Activated CD4-positive, alpha-beta T cell treated with anti-CD3 and anti-CD28 coated beads, Interleukin-2, amount 50 U/mL, for 16 hours (primary cell): ENCODE measurements around the gene AMPD3.

Source experiments
- DNase-seq: peaks from one replicate; pipeline ENCODE4 v3.0.0-alpha.2; 2020

Gene AMPD3

GRCh38 chr11:10505278-10506007 lies 50.4 kb downstream of the AMPD3 start:
- DNase-seq: no peak

DNA sequence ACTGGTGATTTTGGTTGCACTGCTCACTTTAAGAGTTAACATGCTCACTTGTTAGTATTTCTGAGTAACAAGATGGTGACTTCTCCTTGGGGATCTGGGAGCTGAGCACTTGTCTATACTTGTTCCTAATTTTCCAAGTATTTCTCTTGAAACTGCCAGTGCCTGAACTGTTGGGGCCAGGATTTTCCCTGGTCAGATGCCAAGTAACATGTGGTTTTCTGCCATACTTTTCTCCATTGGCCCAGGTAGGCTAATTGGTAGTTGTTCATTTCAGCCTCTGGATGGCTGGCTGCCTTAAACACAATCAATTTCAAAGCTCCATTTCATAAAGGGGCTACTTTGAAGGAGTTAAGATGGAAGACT lies 50.9 kb downstream of the AMPD3 start:
- DNase-seq: no peak

- DNase-seq: no peak
These were observed 56.1 kb downstream of the AMPD3 start for GRCh38 chr11:10511181-10511621.

DNA sequence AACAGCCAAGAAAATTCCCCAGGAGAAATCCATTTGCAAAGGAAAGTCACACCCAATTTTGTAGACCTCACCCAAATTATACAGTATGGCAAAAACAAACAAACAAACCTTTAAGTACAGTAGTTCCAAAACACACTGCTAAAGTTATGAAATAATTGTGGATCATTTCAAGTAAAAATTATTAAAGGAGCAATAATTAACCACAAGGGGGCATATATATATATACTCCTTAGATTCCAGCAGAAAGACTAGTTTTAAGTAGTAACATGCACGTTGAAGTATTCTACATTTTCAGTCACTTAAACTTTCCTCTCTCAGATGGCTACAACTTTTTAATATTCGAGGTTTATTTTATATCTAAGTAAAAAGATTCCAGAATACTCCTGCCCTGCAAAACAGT lies 59.1 kb downstream of the AMPD3 start:
- DNase-seq: no peak

- DNase-seq: no peak
These were observed 59.6 kb downstream of the AMPD3 start for GRCh38 chr11:10514709-10515108.

- no peak for DNase-seq
These were observed 60.4 kb downstream of the AMPD3 start for GRCh38 chr11:10515418-10515817.

GRCh38 chr11:10518123-10518522 lies 63.1 kb downstream of the AMPD3 start:
- DNase-seq: no peak

DNA sequence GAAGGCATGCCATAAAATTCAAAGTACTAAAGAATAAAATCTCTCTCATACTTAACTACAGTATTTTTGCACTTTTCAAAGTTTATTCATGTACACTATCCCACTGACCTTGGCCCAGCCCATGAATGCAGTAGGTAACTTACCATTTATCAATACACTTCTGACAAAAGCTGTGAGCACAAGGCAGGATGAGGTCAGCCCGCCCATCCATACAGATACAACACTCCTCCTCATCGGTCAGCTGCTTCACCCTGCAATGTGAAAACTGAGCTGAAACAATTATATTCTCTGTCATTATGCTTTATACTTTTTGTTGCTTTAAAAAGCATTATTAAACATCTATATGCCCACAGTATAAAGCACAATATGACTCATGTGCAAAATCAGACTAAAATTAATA lies 63.8 kb downstream of the AMPD3 start:
- no peak for DNase-seq

- no peak for DNase-seq
These were observed 64.6 kb downstream of the AMPD3 start for GRCh38 chr11:10519630-10520029.

DNA sequence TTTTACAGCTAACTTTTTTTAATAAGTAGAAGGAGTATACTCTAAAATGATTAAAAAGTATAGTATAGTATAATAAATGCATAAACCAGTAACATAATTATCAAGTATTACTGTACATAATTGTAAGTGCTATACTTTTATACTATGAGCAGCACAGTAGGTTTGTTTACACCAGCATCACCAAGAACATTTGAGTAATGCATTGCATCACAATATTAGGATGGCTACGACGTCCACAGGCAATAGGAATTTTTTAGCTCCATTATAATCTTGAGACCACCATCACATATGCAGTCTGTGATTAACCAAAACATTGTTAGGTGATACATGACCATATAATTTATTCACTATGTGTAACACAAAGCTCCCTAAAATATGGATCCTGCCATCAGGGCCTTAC lies 65.5 kb downstream of the AMPD3 start:
- DNase-seq: no peak

- no peak for DNase-seq
These were observed 67.2 kb downstream of the AMPD3 start for GRCh38 chr11:10522276-10522675.

GRCh38 chr11:10522921-10523320 lies 67.9 kb downstream of the AMPD3 start:
- no peak for DNase-seq

DNA sequence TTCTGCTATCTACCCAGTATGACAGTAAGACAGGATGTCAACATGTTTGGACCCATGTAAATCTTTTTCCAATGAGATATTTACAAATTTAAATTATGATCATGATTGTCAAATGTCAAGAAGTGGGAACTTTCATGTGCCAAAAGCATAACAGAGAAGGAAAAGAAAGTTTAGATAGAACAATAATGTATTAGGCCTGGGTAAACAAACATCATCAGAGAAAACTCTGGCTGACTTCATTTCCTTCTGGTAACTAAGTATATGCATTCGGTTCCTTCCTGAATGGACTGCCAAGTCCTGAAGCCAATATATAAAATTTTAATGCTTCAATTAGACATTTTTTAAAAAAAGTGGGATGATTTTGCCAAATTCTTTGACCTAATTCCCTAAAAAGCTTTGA lies 69.4 kb downstream of the AMPD3 start:
- no peak for DNase-seq

DNA sequence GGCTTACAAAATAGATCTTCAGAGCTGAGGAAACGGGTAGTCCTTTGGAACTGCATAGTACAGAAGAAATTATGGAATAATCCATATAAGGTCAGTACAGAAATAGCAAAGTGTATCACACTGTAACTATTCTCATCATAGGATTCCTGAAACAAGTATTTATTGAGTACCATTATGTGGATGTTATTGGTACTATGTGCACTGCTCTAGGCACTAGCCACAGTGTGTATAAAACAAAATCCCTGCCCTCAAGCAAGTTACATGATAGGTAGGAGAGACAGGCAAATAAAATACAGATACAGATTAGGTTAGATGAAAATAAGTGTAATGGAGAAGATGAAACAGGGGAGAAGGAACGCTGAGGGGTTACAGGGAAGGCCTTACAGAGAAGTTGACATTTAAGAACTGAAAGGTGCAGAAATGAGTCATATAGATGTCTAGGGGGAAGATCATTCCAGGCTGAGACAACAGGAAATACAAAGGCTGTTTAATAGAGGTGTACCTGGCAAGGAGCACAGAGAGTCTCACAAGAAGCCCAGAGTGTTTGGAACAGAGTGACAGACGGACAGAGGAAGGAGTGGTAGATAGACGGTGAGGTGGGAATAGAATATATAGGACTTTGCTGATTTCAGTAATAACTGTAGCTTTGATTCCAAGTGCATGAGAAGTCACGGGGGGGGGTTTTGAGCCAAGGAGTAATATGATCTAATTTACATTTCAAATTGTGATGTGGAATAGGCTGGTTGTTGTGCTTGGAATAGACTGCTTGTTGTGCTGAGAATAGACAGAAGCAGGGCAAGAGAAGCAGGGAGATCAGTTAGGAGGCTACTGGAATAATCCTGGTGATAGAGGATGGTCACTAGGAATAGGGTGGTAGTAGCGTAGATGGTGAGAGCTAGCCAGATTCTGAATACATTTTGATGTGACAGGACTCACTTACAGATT lies 72.2 kb downstream of the AMPD3 start:
- peak; percentile 38 for DNase-seq

GRCh38 chr11:10528121-10528520 lies 73.1 kb downstream of the AMPD3 start:
- no peak for DNase-seq

DNA sequence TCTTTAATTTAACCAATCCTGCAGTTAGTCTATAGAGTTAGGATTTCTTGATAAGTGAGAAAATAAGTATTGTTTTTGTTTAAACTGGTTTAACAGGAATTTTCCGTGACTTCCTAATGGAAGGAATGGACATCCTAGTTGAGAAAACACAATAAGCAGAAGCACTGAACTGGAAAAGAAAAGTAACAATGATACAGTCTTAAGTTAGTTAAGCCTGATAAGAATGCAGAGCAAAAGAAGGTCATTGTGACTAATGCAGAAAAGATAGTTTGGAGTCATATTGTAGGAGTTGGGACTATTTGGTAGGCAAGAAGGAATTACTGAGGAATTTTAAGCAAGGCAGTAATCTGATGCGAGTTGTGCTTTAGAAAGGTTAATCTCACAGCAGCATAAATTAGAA lies 74.2 kb downstream of the AMPD3 start:
- no peak for DNase-seq

DNA sequence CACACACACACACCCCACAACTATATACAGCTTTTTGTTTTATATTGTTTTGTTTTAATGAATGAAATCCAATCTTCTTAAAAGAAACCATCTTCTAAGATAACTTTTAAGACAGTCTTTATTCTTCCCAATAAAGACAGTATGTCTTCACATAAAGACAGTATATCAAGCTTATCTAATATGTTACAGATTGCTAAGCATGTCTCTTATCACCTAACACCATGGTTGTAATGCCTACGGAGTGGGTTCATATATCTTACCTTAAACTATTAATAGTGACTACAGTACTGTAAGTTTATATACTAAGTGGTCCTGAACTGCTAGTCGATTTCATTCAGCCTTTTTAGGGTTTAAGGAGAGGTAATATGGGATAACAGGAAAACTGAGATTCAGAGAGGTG lies 77.5 kb downstream of the AMPD3 start:
- no peak for DNase-seq

DNA sequence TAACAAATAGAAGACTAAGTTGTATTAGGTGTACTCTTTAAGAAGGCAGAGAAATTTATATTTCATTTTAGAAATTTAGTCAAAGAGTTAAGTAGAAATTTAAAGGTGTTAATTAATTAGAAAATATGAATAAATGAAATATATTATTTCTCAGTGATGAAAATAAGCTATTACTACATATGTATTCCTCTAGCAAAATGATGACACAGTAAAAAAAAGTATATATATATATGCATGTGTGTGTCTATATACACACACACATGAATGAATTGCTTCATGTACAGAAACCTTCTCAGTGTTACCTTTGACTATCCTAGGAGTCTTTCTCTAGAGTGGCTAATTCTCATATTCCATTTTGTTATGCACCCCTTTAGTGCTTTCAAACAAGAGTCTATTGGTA lies 78.3 kb downstream of the AMPD3 start:
- DNase-seq: no peak

DNA sequence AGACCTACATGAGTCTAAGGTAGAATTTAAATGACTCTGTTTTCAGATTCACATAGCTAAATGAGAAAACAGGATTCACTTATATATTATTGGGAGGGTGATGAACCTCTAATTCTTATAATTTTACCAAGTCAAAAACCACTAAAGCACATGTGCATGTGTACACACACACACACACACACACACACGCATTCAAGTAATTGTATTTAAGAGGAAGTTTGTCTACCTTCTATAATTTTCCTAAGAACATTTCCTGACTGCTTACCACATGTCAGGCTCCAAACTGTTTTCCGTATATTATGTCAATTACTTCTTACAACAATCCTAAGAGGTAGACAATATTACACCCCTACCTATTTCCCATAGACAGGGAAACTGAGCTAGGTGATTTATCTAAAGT lies 79.3 kb downstream of the AMPD3 start:
- DNase-seq: no peak

DNA sequence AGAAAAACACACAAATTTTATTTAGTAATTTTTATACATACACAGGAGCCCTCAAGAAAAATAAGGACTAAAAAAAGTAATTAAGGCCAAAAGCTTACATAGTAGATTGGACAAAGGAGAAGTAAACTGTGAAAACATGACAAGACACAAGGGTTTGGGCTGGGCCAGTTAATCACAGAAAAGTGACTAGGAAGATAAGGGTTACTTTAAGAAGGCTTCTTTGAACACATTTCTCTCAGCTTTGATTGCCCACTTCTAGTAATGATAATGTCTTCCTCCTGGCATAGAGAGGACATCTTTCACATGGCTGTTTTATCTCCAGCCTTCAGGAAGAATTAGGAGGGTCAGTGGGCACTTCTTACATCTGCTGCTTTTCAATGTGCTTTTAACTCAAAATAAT lies 82.5 kb downstream of the AMPD3 start:
- DNase-seq: no peak

DNA sequence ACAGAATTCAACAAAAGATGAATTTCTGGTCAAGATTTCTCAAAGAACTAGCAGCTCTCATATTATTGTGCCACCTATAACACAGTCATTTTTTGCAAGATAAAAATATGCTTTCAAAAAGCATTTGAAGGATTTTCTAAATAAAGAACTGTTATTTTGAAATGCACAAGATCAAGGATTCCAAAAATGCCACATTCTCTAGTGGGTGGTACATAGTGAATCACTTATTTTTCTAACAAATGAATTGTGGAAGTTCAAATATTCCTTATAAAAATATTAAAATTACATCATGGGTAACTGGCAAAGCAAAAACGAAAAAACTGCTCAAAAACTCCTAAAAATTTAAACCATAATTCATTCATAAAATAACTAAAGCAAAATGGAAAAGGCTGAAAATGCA lies 83.9 kb downstream of the AMPD3 start:
- DNase-seq: no peak

DNA sequence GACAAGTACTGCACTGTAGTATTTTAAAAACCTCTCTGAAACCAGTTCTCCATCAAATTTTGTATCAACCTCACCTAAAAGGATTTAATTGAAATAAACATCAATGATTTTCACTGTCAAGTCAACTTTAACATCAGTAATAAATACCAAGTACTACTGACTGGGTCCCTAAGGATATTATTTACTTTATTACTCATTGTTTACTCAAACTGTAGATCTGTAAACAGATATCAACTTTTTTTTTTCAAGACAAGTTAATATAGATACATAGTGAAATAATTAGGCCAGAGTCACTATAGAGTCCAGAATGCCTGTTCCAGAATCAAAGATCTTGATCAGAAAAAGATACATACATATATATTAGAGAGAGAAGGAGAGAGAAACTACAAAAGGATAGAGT lies 84.3 kb downstream of the AMPD3 start:
- DNase-seq: no peak

DNA sequence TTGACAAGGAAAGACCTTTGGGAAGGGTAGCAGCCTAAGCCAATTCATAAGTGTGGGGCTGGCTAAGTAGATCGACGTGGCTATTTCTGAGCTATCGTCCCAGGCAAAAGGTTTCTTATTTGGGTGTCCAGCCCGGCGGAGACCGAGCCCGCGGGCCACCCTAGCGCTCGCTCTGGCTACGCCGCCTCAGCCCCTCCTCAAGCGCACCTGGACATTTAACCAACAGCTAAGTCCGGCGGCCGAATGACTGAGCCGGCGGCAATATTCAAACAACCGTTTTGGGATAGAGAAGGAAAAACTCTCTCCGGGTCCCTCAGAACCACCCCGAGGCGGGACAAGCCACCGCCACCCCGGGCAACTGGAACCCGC lies 85.5 kb downstream of the AMPD3 start:
- DNase-seq: no peak

DNA sequence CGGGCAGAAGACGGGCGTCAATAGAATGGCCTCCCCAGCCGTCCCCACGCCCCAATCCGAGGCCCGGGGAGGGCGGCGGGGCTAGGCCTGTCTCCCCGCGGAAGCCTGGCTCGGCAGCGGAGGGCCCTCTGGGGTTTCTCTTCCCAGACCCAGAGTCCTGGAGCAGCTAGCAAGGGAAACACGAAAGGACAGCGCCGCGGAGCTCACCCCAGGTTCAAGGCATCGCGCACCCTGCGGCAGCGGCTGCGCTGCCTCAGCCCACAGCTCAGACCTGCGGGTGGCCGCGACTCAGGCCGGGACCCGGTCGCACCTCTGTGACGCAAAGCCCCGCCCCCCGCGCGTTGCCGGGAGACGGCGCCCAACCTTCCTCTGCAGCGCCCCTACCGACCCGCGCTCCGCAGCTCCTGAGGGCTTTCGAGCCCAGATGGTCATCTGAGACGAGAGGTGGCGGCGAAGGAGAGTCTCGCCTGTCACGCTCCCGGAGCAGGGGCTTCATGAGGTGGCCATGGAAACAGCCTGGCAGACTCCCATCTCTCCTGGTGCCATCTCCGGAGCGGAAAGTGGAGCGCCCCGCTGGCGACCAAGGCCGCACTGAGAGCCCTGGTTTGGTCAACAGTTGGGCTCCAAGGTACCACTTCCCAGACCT lies 86.0 kb downstream of the AMPD3 start, which contains the start of gene RNF141:
Gene RNF141 (minus strand): TSS at position 273 of the 646 bp plus-strand sequence. CDS start 7,029 bp downstream, outside the sequence.
- peak; percentile 95 for DNase-seq
